ENCODE measurements around the gene ADARB1. TPM values are rescaled to one million over a fixed set of nuclear protein-coding genes. Genes with fewer than 3 reads are reported as not detected.

ADARB1 gene
- total and polyA plus RNA-seq, 9 donors, result 17.3 to 32.1 (median 25.2) TPM

GRCh38 chr21:45113543-45113942 is 39.2 kb downstream of the ADARB1 start:
- 39% methylated on average over 5 of the region's 6 CpGs for WGBS (ENCODE audit: insufficient coverage)
- Histone ChIP-seq H3K36me3 (ENCODE audit: control insufficient read depth, insufficient read depth, low read length) (peaks cover 7% of the 10 kb centered on the region), H3K4me1 (ENCODE audit: control insufficient read depth, insufficient read depth, low read length) (peaks cover 25% of the 10 kb centered on the region), H3K4me3 (ENCODE audit: low read length) (no peak overlapping the region), H3K9me3 (replicated peaks; ENCODE audit: control insufficient read depth, low read depth, low read length) (peaks cover 2% of the 10 kb centered on the region), H3K27ac (ENCODE audit: low read length) (peak overlapping the region; percentile 23), H3K27me3 (ENCODE audit: control insufficient read depth, insufficient read depth, low read length) (no peaks in the 10 kb centered on the region)
- DNase-seq, result peak; percentile 71

DNA sequence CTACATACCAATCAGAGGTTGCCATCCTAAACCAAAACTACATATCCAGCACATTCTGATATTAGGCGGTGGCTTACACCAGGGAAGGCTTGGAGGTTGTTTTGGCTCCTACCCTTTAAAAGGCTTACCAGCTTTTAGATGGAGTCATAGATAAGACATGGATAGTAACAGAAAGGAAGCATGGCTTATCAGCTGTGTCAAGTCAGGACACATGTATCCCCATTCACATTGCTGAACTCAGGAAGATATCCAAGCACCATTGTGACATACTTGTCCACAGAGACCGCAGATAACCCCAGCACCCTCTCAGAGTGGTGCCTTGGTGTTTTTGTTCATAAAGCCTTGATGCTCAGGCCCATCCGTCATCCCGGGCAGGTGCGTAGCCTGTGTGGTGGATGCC is 39.7 kb downstream of the ADARB1 start:
- DNase-seq, result no peak
- no CpG with 5 or more reads among the region's 5 CpGs for WGBS (ENCODE audit: insufficient coverage)
- H3K4me3 ChIP-seq (ENCODE audit: low read length), result no peak overlapping the region
- no peaks in the 10 kb centered on the region for H3K27me3 ChIP-seq (ENCODE audit: control insufficient read depth, insufficient read depth, low read length)
- peaks cover 21% of the 10 kb centered on the region for H3K4me1 ChIP-seq (ENCODE audit: control insufficient read depth, insufficient read depth, low read length)
- peaks cover 7% of the 10 kb centered on the region for H3K36me3 ChIP-seq (ENCODE audit: control insufficient read depth, insufficient read depth, low read length)
- H3K27ac ChIP-seq (ENCODE audit: low read length), result peak overlapping the region; percentile 23
- peaks cover 2% of the 10 kb centered on the region for H3K9me3 ChIP-seq (replicated peaks; ENCODE audit: control insufficient read depth, low read depth, low read length)

GRCh38 chr21:45114475-45114874 is 40.1 kb downstream of the ADARB1 start:
- H3K27ac ChIP-seq (ENCODE audit: low read length), result no peak overlapping the region
- 57% methylated on average over 2 of the region's 5 CpGs for WGBS (ENCODE audit: insufficient coverage)
- H3K9me3 ChIP-seq (replicated peaks; ENCODE audit: control insufficient read depth, low read depth, low read length), result peaks cover 2% of the 10 kb centered on the region
- peaks cover 21% of the 10 kb centered on the region for H3K4me1 ChIP-seq (ENCODE audit: control insufficient read depth, insufficient read depth, low read length)
- no peak overlapping the region for H3K4me3 ChIP-seq (ENCODE audit: low read length)
- no peak for DNase-seq
- H3K27me3 ChIP-seq (ENCODE audit: control insufficient read depth, insufficient read depth, low read length), result no peaks in the 10 kb centered on the region
- H3K36me3 ChIP-seq (ENCODE audit: control insufficient read depth, insufficient read depth, low read length), result peaks cover 7% of the 10 kb centered on the region

DNA sequence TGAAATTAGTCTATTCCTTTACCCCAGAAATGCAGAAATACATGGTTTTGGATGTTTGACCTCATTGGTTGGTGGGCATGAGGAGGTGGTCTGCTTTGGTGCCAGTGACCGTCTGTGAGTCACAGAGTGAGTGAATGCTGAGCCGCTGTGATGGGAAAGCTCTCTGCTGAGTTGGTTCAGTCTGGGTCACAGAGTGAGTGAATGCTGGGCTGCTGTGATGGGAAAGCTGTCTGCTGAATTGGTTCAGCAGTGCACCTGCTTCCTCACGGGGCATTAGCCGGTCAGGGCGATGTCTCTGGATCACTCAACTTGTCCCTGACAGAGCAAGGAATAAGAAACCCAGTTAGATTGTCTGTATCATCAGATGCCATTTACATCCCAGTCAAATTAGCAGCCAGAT is 40.8 kb downstream of the ADARB1 start:
- H3K4me1 ChIP-seq (ENCODE audit: control insufficient read depth, insufficient read depth, low read length), result peaks cover 18% of the 10 kb centered on the region
- H3K36me3 ChIP-seq (ENCODE audit: control insufficient read depth, insufficient read depth, low read length), result peaks cover 7% of the 10 kb centered on the region
- WGBS (ENCODE audit: insufficient coverage), result 84% methylated on average over 2 of the region's 5 CpGs

DNA sequence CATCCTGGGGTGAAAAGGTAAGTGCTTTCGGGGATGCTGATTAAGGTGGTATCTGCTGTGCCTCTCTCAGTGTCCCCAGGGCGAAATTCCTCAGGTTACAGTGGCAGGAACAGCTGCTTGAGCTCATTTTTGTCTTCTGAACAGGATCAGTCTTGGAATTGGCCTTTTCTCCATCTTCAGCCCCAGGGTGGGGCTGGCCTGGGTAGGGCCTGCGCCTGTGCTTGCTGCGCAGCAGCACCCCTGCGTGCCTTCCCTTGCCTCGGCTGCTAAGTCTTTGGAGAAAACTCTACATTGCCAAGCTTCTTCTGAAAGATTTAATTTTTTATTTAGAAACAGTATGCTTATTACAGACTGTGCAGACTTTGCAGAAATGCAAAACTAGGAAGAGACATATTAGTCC is 41.7 kb downstream of the ADARB1 start:
- H3K9me3 ChIP-seq (replicated peaks; ENCODE audit: control insufficient read depth, low read depth, low read length), result peaks cover 2% of the 10 kb centered on the region
- peaks cover 14% of the 10 kb centered on the region for H3K4me1 ChIP-seq (ENCODE audit: control insufficient read depth, insufficient read depth, low read length)
- no peak overlapping the region for H3K27ac ChIP-seq (ENCODE audit: low read length)
- no peak overlapping the region for H3K4me3 ChIP-seq (ENCODE audit: low read length)
- no peak for DNase-seq
- no peaks in the 10 kb centered on the region for H3K27me3 ChIP-seq (ENCODE audit: control insufficient read depth, insufficient read depth, low read length)
- WGBS (ENCODE audit: insufficient coverage), result 69% methylated on average over 2 of the region's 6 CpGs
- H3K36me3 ChIP-seq (ENCODE audit: control insufficient read depth, insufficient read depth, low read length), result peaks cover 11% of the 10 kb centered on the region

More for the DNA sequence above, 40.8 kb downstream of the ADARB1 start:
- H3K9me3 ChIP-seq (replicated peaks; ENCODE audit: control insufficient read depth, low read depth, low read length), result peaks cover 2% of the 10 kb centered on the region
- H3K27ac ChIP-seq (ENCODE audit: low read length), result no peak overlapping the region
- H3K4me3 ChIP-seq (ENCODE audit: low read length), result no peak overlapping the region
- DNase-seq, result no peak
- H3K27me3 ChIP-seq (ENCODE audit: control insufficient read depth, insufficient read depth, low read length), result no peaks in the 10 kb centered on the region

- H3K9me3 ChIP-seq (replicated peaks; ENCODE audit: control insufficient read depth, low read depth, low read length), result peaks cover 2% of the 10 kb centered on the region
- WGBS (ENCODE audit: insufficient coverage), result 100% methylated on average over 1 of the region's 6 CpGs
Observed at GRCh38 chr21:45117314-45117713, 42.9 kb downstream of the ADARB1 start.

DNA sequence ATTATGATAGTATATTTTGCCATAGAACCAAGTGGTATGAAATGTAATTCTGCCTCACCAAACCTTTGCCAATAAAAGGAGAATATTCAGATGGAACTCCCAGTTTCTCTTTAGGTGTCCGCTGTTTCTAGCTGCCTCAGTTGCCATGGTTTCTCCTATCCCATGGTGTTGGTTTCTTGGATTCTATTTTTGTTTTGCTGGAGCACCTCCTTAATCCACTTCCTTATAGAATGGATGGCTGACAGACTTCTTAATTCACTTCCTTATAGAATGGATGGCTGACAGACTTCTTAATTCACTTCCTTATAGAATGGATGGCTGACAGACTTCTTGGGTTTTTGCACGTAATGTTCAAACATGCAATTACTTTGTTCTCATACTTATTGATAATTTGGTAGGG is 43.7 kb downstream of the ADARB1 start:
- Histone ChIP-seq H3K4me1 (ENCODE audit: control insufficient read depth, insufficient read depth, low read length) (peaks cover 17% of the 10 kb centered on the region), H3K36me3 (ENCODE audit: control insufficient read depth, insufficient read depth, low read length) (peaks cover 12% of the 10 kb centered on the region), H3K27me3 (ENCODE audit: control insufficient read depth, insufficient read depth, low read length) (no peaks in the 10 kb centered on the region), H3K27ac (ENCODE audit: low read length) (no peak overlapping the region), H3K4me3 (ENCODE audit: low read length) (no peak overlapping the region), H3K9me3 (replicated peaks; ENCODE audit: control insufficient read depth, low read depth, low read length) (peaks cover 2% of the 10 kb centered on the region)
- no CpG with 5 or more reads among the region's 2 CpGs for WGBS (ENCODE audit: insufficient coverage)
- DNase-seq, result no peak

More at GRCh38 chr21:45117314-45117713, 42.9 kb downstream of the ADARB1 start:
- Histone ChIP-seq H3K36me3 (ENCODE audit: control insufficient read depth, insufficient read depth, low read length) (peaks cover 12% of the 10 kb centered on the region), H3K4me1 (ENCODE audit: control insufficient read depth, insufficient read depth, low read length) (peaks cover 15% of the 10 kb centered on the region), H3K27me3 (ENCODE audit: control insufficient read depth, insufficient read depth, low read length) (no peaks in the 10 kb centered on the region), H3K4me3 (ENCODE audit: low read length) (no peak overlapping the region), H3K27ac (ENCODE audit: low read length) (no peak overlapping the region)
- no peak for DNase-seq

GRCh38 chr21:45119812-45120211 is 45.4 kb downstream of the ADARB1 start:
- no peaks in the 10 kb centered on the region for H3K27me3 ChIP-seq (ENCODE audit: control insufficient read depth, insufficient read depth, low read length)
- no peak overlapping the region for H3K27ac ChIP-seq (ENCODE audit: low read length)
- DNase-seq, result no peak
- H3K36me3 ChIP-seq (ENCODE audit: control insufficient read depth, insufficient read depth, low read length), result peaks cover 12% of the 10 kb centered on the region
- peaks cover 9% of the 10 kb centered on the region for H3K4me1 ChIP-seq (ENCODE audit: control insufficient read depth, insufficient read depth, low read length)
- no peak overlapping the region for H3K4me3 ChIP-seq (ENCODE audit: low read length)
- H3K9me3 ChIP-seq (replicated peaks; ENCODE audit: control insufficient read depth, low read depth, low read length), result peaks cover 2% of the 10 kb centered on the region
- 60% methylated on average over 1 of the region's 7 CpGs for WGBS (ENCODE audit: insufficient coverage)

DNA sequence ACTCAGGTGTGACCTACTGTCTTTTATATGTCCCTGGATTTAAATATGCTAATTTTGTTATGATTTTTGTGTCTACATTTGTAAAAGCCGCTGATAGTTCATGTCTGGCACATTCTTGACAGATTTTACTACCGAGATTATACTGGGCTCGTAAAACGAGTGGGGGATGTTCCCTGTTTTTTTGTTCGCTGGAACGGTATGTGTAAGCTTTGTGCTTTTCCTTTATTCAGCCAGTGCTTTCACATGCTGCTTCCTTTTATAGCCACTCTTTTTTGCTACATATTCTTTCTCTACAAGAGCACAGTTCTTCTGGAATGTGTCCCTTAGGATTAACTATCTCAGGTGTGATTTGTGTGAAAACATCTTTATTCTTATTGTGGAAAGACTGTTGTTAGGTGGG is 46.6 kb downstream of the ADARB1 start:
- DNase-seq, result no peak
- 67% methylated on average over 1 of the region's 6 CpGs for WGBS (ENCODE audit: insufficient coverage)
- no peak overlapping the region for H3K4me3 ChIP-seq (ENCODE audit: low read length)
- H3K36me3 ChIP-seq (ENCODE audit: control insufficient read depth, insufficient read depth, low read length), result peaks cover 12% of the 10 kb centered on the region
- H3K27me3 ChIP-seq (ENCODE audit: control insufficient read depth, insufficient read depth, low read length), result no peaks in the 10 kb centered on the region
- peaks cover 12% of the 10 kb centered on the region for H3K4me1 ChIP-seq (ENCODE audit: control insufficient read depth, insufficient read depth, low read length)
- H3K9me3 ChIP-seq (replicated peaks; ENCODE audit: control insufficient read depth, low read depth, low read length), result peaks cover 2% of the 10 kb centered on the region
- no peak overlapping the region for H3K27ac ChIP-seq (ENCODE audit: low read length)

- no peak for DNase-seq
- no peak overlapping the region for H3K27ac ChIP-seq (ENCODE audit: low read length)
- no peaks in the 10 kb centered on the region for H3K27me3 ChIP-seq (ENCODE audit: control insufficient read depth, insufficient read depth, low read length)
- H3K9me3 ChIP-seq (replicated peaks; ENCODE audit: control insufficient read depth, low read depth, low read length), result peaks cover 2% of the 10 kb centered on the region
- peaks cover 22% of the 10 kb centered on the region for H3K4me1 ChIP-seq (ENCODE audit: control insufficient read depth, insufficient read depth, low read length)
- H3K36me3 ChIP-seq (ENCODE audit: control insufficient read depth, insufficient read depth, low read length), result peaks cover 8% of the 10 kb centered on the region
- H3K4me3 ChIP-seq (ENCODE audit: low read length), result no peak overlapping the region
- 60% methylated on average over 1 of the region's 6 CpGs for WGBS (ENCODE audit: insufficient coverage)
Observed at GRCh38 chr21:45122030-45122429, 47.6 kb downstream of the ADARB1 start.

Measured in muscle of leg (tissue), 11 donors.